KOPT-K1 (cell line): ENCODE measurements around the gene PCED1A.

ENCODE experiments used
- H3K27ac ChIP-seq: fragments of 200-600 bp; sonication (generic); 2 replicates; pipeline ENCODE4 v1.5.1; 2016; ENCODE audit warnings: antibody characterized with exemption, mild to moderate bottlenecking, low read depth, low read length; ENCODE audit not compliant: poor library complexity, severe bottlenecking
- H3K36me3 ChIP-seq: fragments of 200-600 bp; sonication (generic); 2 replicates; pipeline ENCODE4 v1.5.1; 2017; ENCODE audit warnings: antibody characterized with exemption, mild to moderate bottlenecking, low read length, moderate library complexity; ENCODE audit not compliant: insufficient read depth
- H3K9me3 ChIP-seq: fragments of 200-600 bp; sonication (generic); 2 replicates; pipeline ENCODE4 v1.5.1; 2017; ENCODE audit warnings: antibody characterized with exemption, low read length, mild to moderate bottlenecking; ENCODE audit not compliant: insufficient read depth, poor library complexity, severe bottlenecking

PCED1A gene

GRCh38 chr20:2806351-2806701, 34.1 kb downstream of the PCED1A start:
- Histone ChIP-seq H3K27ac (no peak overlapping the region), H3K9me3 (no peaks in the 10 kb centered on the region), H3K36me3 (no peaks in the 10 kb centered on the region)

- no peak overlapping the region for H3K27ac ChIP-seq
- H3K9me3 ChIP-seq, result no peaks in the 10 kb centered on the region
- no peaks in the 10 kb centered on the region for H3K36me3 ChIP-seq
Observed at GRCh38 chr20:2805689-2806350, 34.6 kb downstream of the PCED1A start.

- H3K36me3 ChIP-seq, result no peaks in the 10 kb centered on the region
- no peaks in the 10 kb centered on the region for H3K9me3 ChIP-seq
- no peak overlapping the region for H3K27ac ChIP-seq
Observed at GRCh38 chr20:2804852-2805688, 35.4 kb downstream of the PCED1A start.

GRCh38 chr20:2804041-2804828, 36.2 kb downstream of the PCED1A start:
- H3K9me3 ChIP-seq, result no peaks in the 10 kb centered on the region
- H3K36me3 ChIP-seq, result no peaks in the 10 kb centered on the region
- no peak overlapping the region for H3K27ac ChIP-seq

- H3K9me3 ChIP-seq, result no peaks in the 10 kb centered on the region
- no peaks in the 10 kb centered on the region for H3K36me3 ChIP-seq
- no peak overlapping the region for H3K27ac ChIP-seq
Observed at GRCh38 chr20:2801286-2801728, 39.1 kb downstream of the PCED1A start.

- Histone ChIP-seq H3K9me3 (no peaks in the 10 kb centered on the region), H3K36me3 (no peaks in the 10 kb centered on the region), H3K27ac (no peak within 1 kb of the TSS)
Observed at GRCh38 chr20:2800521-2801285, 39.8 kb downstream of the PCED1A start, which contains the start of gene CPXM1. Gene CPXM1, minus strand, starts transcription at chr20:2800627. Its CDS starts 55 bp downstream, at chr20:2800572.

- no peaks in the 10 kb centered on the region for H3K9me3 ChIP-seq
- no peak overlapping the region for H3K27ac ChIP-seq
- no peaks in the 10 kb centered on the region for H3K36me3 ChIP-seq
Observed at GRCh38 chr20:2799688-2800520, 40.6 kb downstream of the PCED1A start.

GRCh38 chr20:2799271-2799670, 41.2 kb downstream of the PCED1A start:
- Histone ChIP-seq H3K9me3 (no peaks in the 10 kb centered on the region), H3K27ac (no peak overlapping the region), H3K36me3 (no peaks in the 10 kb centered on the region)

- no peaks in the 10 kb centered on the region for H3K9me3 ChIP-seq
- H3K27ac ChIP-seq, result no peak overlapping the region
Observed at GRCh38 chr20:2798814-2799213, 41.6 kb downstream of the PCED1A start.

GRCh38 chr20:2798095-2798805, 42.2 kb downstream of the PCED1A start:
- H3K9me3 ChIP-seq, result no peaks in the 10 kb centered on the region
- H3K36me3 ChIP-seq, result no peaks in the 10 kb centered on the region
- H3K27ac ChIP-seq, result no peak overlapping the region

More at GRCh38 chr20:2798814-2799213, 41.6 kb downstream of the PCED1A start:
- no peaks in the 10 kb centered on the region for H3K36me3 ChIP-seq

- Histone ChIP-seq H3K36me3 (no peaks in the 10 kb centered on the region), H3K27ac (no peak overlapping the region), H3K9me3 (no peaks in the 10 kb centered on the region)
Observed at GRCh38 chr20:2797136-2797983, 43.1 kb downstream of the PCED1A start.

GRCh38 chr20:2796011-2796660, 44.3 kb downstream of the PCED1A start:
- no peak overlapping the region for H3K27ac ChIP-seq
- no peaks in the 10 kb centered on the region for H3K9me3 ChIP-seq
- no peaks in the 10 kb centered on the region for H3K36me3 ChIP-seq
